GM21528 (cell line): Measurements from ENCODE around the gene MFSD2B.
"Not testable (repeated sequence)": the region's sequence is repeated elsewhere in the genome, so short reads cannot be mapped to it uniquely, and the experiment has no call there.

Experiments used
- ATAC-seq: cut with Tn5 transposase; IDR thresholded peaks from one replicate; pipeline ENCODE4 v1.9.1; 2021; ENCODE audit warnings: mild to moderate bottlenecking, moderate library complexity; ENCODE audit not compliant: unreplicated experiment, low FRiP score

Gene MFSD2B

GRCh38 chr2:24009680-24010476 is at the start of gene MFSD2B:
Gene MFSD2B (plus strand): TSS chr2:24010085. CDS start chr2:24010097, 12 bp downstream.
- ATAC-seq: no peak

- ATAC-seq: no peak
These were observed 42.0 kb upstream of the MFSD2B start for GRCh38 chr2:23967846-23968245.

GRCh38 chr2:23976883-23977282 is 33.0 kb upstream of the MFSD2B start:
- ATAC-seq: no peak

GRCh38 chr2:23988371-23988770 is 21.5 kb upstream of the MFSD2B start:
- ATAC-seq: no peak

- ATAC-seq: no peak
These were observed 17.0 kb upstream of the MFSD2B start for GRCh38 chr2:23992931-23993330.

GRCh38 chr2:23993736-23994269 is 16.1 kb upstream of the MFSD2B start:
- no peak for ATAC-seq

GRCh38 chr2:23994567-23994966 is 15.3 kb upstream of the MFSD2B start:
- ATAC-seq: no peak

GRCh38 chr2:24007693-24008092 is 2.2 kb upstream of the MFSD2B start:
- ATAC-seq: no peak

- no peak for ATAC-seq
These were observed 1.1 kb upstream of the MFSD2B start for GRCh38 chr2:24008672-24009366.

- no peak for ATAC-seq
These were observed 562 bp upstream of the MFSD2B start for GRCh38 chr2:24009367-24009679.

GRCh38 chr2:24010477-24011249 is 778 bp downstream of the MFSD2B start:
- no peak for ATAC-seq

- ATAC-seq: no peak
These were observed 1.6 kb downstream of the MFSD2B start for GRCh38 chr2:24011250-24012104.

- no peak for ATAC-seq
These were observed 2.8 kb downstream of the MFSD2B start for GRCh38 chr2:24012521-24013188.

GRCh38 chr2:24014902-24015301 is 5.0 kb downstream of the MFSD2B start:
- not testable (repeated sequence) for ATAC-seq

- no peak for ATAC-seq
These were observed 5.9 kb downstream of the MFSD2B start for GRCh38 chr2:24015562-24016375.

GRCh38 chr2:24016376-24016761 is 6.5 kb downstream of the MFSD2B start:
- no peak for ATAC-seq

GRCh38 chr2:24016853-24017703 is 7.2 kb downstream of the MFSD2B start:
- no peak for ATAC-seq

- ATAC-seq: no peak
These were observed 7.8 kb downstream of the MFSD2B start for GRCh38 chr2:24017711-24018110.
